OCI-LY7 (cell line): ENCODE measurements around the gene PTRH1.

Experiments used
- EZH2phosphoT487 ChIP-seq: fragments of 200-600 bp; sonication (generic); IDR thresholded peaks from 2 replicates; pipeline ENCODE4 v1.6.1; 2018; ENCODE audit warnings: low read depth, borderline replicate concordance, mild to moderate bottlenecking, mixed run types, antibody characterized with exemption, low read length, moderate library complexity, mixed read lengths
- TF ChIP-seq, protein P1 (sequence below): fragments of 200-600 bp; sonication (generic); conservative IDR thresholded peaks from 2 replicates; pipeline ENCODE4 v1.5.1; 2014; ENCODE audit warnings: mild to moderate bottlenecking, antibody characterized with exemption, low read length, moderate library complexity, mixed read lengths

DNA sequence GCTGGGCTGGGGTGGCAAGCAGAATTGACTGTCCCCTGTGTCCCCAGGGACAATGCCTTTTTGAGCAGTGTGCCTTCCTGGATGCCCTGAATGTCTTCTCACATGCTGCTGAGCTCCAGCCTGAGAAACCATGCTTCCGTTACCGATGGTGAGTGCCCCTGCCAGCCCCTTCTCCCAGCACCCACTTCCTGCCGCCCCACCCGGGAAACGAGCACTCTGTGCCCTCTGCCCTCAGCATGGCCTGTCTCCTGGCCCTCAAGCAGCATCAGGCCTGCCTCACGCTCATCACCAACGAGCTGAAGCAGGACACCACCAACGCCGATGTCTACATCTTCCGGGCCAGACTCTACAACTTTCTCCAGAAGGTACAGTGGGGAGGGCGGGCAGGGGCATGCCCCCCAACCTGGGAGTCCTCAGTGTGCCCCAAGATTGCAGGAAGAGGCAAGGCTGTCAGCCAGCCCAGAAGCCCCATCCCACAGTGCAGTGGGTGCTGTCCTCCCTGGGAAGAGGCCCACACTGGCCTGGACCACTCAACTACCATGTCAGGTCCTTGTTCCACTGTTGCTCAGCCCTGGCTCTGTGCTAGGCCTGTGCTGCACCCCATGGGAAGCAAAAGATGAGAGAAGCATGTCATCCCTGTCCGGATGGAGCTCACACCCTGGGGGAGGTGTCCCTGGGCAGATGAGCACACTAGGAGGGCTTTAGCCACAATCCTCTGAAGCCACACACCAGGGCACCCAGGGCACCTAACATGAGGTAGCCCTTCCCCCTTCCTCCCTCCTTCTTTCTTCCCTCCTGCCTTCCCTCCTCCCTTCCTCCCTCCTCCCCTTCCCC is 4.8 kb upstream of the PTRH1 start:
- TF ChIP-seq, protein P1, sequence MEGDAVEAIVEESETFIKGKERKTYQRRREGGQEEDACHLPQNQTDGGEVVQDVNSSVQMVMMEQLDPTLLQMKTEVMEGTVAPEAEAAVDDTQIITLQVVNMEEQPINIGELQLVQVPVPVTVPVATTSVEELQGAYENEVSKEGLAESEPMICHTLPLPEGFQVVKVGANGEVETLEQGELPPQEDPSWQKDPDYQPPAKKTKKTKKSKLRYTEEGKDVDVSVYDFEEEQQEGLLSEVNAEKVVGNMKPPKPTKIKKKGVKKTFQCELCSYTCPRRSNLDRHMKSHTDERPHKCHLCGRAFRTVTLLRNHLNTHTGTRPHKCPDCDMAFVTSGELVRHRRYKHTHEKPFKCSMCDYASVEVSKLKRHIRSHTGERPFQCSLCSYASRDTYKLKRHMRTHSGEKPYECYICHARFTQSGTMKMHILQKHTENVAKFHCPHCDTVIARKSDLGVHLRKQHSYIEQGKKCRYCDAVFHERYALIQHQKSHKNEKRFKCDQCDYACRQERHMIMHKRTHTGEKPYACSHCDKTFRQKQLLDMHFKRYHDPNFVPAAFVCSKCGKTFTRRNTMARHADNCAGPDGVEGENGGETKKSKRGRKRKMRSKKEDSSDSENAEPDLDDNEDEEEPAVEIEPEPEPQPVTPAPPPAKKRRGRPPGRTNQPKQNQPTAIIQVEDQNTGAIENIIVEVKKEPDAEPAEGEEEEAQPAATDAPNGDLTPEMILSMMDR: no peak
- TF ChIP-seq EZH2phosphoT487: no peak
